Loucy (cell line): Measurements from ENCODE around the gene NKIRAS1.

Experiments
- H2AFZ ChIP-seq: fragments of 200-600 bp; sonication (generic); 2 replicates; pipeline ENCODE4 v1.6.0; 2016; ENCODE audit warnings: antibody characterized with exemption, mild to moderate bottlenecking, low read length, moderate library complexity
- H3F3A ChIP-seq: fragments of 200-600 bp; 2 replicates; pipeline ENCODE4 v1.6.0; 2016; ENCODE audit warnings: antibody characterized with exemption, low read depth, mild to moderate bottlenecking
- H3K27me3 ChIP-seq: fragments of 200-600 bp; sonication (generic); 2 replicates; pipeline ENCODE4 v1.6.1; 2014; ENCODE audit warnings: low read length, mild to moderate bottlenecking; ENCODE audit not compliant: insufficient read depth, poor library complexity, severe bottlenecking
- H3K36me3 ChIP-seq: fragments of 200-600 bp; sonication (generic); 2 replicates; pipeline ENCODE4 v1.6.1; 2016; ENCODE audit warnings: low read length; ENCODE audit not compliant: insufficient read depth
- H3K4me1 ChIP-seq: fragments of 200-600 bp; sonication (generic); 2 replicates; pipeline ENCODE4 v1.5.1; 2014; ENCODE audit warnings: low read length, mild to moderate bottlenecking; ENCODE audit not compliant: insufficient read depth, poor library complexity, severe bottlenecking
- H3K4me2 ChIP-seq: fragments of 200-600 bp; sonication (generic); 2 replicates; pipeline ENCODE4 v1.6.0; 2014; ENCODE audit warnings: antibody characterized with exemption, low read length, low read depth, mild to moderate bottlenecking; ENCODE audit not compliant: poor library complexity, severe bottlenecking
- H3K4me3 ChIP-seq: fragments of 200-600 bp; sonication (generic); 2 replicates; pipeline ENCODE4 v1.5.1; 2014; ENCODE audit warnings: low read length, mild to moderate bottlenecking, mixed read lengths; ENCODE audit not compliant: poor library complexity, severe bottlenecking
- H3K79me2 ChIP-seq: fragments of 200-600 bp; sonication (generic); 2 replicates; pipeline ENCODE4 v1.6.1; 2014; ENCODE audit warnings: low read length; ENCODE audit not compliant: insufficient read depth
- H3K9ac ChIP-seq: fragments of 200-600 bp; sonication (generic); 2 replicates; pipeline ENCODE4 v1.6.0; 2014; ENCODE audit warnings: mild to moderate bottlenecking, low read depth, low read length, moderate library complexity; ENCODE audit not compliant: poor library complexity, severe bottlenecking
- H3K9me2 ChIP-seq: fragments of 200-600 bp; sonication (generic); replicated peaks from 2 replicates; pipeline ENCODE4 v1.6.1; 2016; ENCODE audit warnings: low read depth, low read length, mixed read lengths
- H3K9me3 ChIP-seq: fragments of 200-600 bp; sonication (generic); 2 replicates; pipeline ENCODE4 v1.6.1; 2014; ENCODE audit warnings: mild to moderate bottlenecking, antibody characterized with exemption, low read length, low read depth; ENCODE audit not compliant: insufficient read depth
- H4K20me1 ChIP-seq: fragments of 200-600 bp; sonication (generic); 2 replicates; pipeline ENCODE4 v1.6.0; 2014; ENCODE audit warnings: antibody characterized with exemption, low read length, mild to moderate bottlenecking; ENCODE audit not compliant: insufficient read depth, poor library complexity, severe bottlenecking
- EZH2phosphoT487 ChIP-seq: fragments of 200-600 bp; IDR thresholded peaks from 2 replicates; pipeline ENCODE4 v1.6.1; 2018; ENCODE audit warnings: antibody characterized with exemption, mild to moderate bottlenecking, moderate library complexity, borderline replicate concordance
- TF ChIP-seq, protein P1 (sequence below): fragments of 200-600 bp; sonication (generic); conservative IDR thresholded peaks from 2 replicates; pipeline ENCODE4 v1.5.1; 2014; ENCODE audit warnings: mild to moderate bottlenecking, antibody characterized with exemption, low read length

The NKIRAS1 gene

GRCh38 chr3:23875113-23875725, 41.6 kb downstream of the NKIRAS1 start:
- H3K4me1 ChIP-seq, result no peaks in the 10 kb centered on the region
- H3K79me2 ChIP-seq, result peaks cover 78% of the 10 kb centered on the region
- no peaks in the 10 kb centered on the region for H3K27me3 ChIP-seq
- H3K9me2 ChIP-seq, result no peaks in the 10 kb centered on the region
- H3K36me3 ChIP-seq, result peaks cover 10% of the 10 kb centered on the region; the same call in 1 of the 2 replicates
- TF ChIP-seq, protein P1, sequence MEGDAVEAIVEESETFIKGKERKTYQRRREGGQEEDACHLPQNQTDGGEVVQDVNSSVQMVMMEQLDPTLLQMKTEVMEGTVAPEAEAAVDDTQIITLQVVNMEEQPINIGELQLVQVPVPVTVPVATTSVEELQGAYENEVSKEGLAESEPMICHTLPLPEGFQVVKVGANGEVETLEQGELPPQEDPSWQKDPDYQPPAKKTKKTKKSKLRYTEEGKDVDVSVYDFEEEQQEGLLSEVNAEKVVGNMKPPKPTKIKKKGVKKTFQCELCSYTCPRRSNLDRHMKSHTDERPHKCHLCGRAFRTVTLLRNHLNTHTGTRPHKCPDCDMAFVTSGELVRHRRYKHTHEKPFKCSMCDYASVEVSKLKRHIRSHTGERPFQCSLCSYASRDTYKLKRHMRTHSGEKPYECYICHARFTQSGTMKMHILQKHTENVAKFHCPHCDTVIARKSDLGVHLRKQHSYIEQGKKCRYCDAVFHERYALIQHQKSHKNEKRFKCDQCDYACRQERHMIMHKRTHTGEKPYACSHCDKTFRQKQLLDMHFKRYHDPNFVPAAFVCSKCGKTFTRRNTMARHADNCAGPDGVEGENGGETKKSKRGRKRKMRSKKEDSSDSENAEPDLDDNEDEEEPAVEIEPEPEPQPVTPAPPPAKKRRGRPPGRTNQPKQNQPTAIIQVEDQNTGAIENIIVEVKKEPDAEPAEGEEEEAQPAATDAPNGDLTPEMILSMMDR, result no peak; the same call in 1 of the 2 replicates
- no peak for TF ChIP-seq EZH2phosphoT487
- H2AFZ ChIP-seq, result no peak overlapping the region
- no peak overlapping the region for H3K4me3 ChIP-seq
- H3K9me3 ChIP-seq, result no peaks in the 10 kb centered on the region
- H3K4me2 ChIP-seq, result no peak overlapping the region
- no peaks in the 10 kb centered on the region for H3F3A ChIP-seq
- no peak overlapping the region for H3K9ac ChIP-seq
- H4K20me1 ChIP-seq, result peaks cover 62% of the 10 kb centered on the region

- H3K9me2 ChIP-seq, result no peaks in the 10 kb centered on the region
- H3F3A ChIP-seq, result no peaks in the 10 kb centered on the region
- no peak overlapping the region for H3K9ac ChIP-seq
- H3K79me2 ChIP-seq, result peaks cover 81% of the 10 kb centered on the region
- H2AFZ ChIP-seq, result no peak overlapping the region
- H3K4me1 ChIP-seq, result no peaks in the 10 kb centered on the region
- TF ChIP-seq EZH2phosphoT487, result no peak
- TF ChIP-seq, protein P1, result no peak
- H3K4me3 ChIP-seq, result no peak overlapping the region
- no peak overlapping the region for H3K4me2 ChIP-seq
- no peaks in the 10 kb centered on the region for H3K9me3 ChIP-seq
- H4K20me1 ChIP-seq, result peaks cover 66% of the 10 kb centered on the region
- peaks cover 10% of the 10 kb centered on the region; the same call in 1 of the 2 replicates for H3K36me3 ChIP-seq
- no peaks in the 10 kb centered on the region for H3K27me3 ChIP-seq
Observed at GRCh38 chr3:23874359-23875112, 42.3 kb downstream of the NKIRAS1 start.

DNA sequence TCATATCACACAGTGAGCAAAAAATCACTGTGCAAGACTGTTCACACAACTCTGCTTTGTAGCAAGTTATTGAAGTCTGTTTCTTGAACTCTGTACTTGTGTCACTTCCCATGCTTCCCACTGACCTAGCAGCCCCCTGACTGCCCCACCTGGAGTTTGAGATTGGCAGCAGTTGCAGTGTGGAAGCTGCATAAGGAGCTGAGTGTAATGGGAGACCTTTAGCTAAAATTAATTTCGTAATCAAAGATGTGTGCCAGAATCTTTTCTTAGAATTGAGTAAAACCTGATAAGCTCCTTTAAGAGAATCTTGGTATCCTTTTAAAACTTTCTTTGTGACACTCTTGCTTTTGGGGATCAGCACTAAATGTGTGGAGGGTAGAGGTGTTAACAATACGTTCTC, 42.8 kb downstream of the NKIRAS1 start:
- Histone ChIP-seq H3K4me3 (no peak overlapping the region), H3K27me3 (no peaks in the 10 kb centered on the region), H3K79me2 (peaks cover 81% of the 10 kb centered on the region), H3F3A (no peaks in the 10 kb centered on the region), H3K4me2 (no peak overlapping the region), H3K36me3 (peaks cover 8% of the 10 kb centered on the region; the same call in 1 of the 2 replicates), H3K9ac (no peak overlapping the region), H4K20me1 (peaks cover 67% of the 10 kb centered on the region), H3K9me3 (no peaks in the 10 kb centered on the region), H3K4me1 (no peaks in the 10 kb centered on the region), H3K9me2 (no peaks in the 10 kb centered on the region), H2AFZ (no peak overlapping the region)
- TF ChIP-seq, protein P1, result no peak
- TF ChIP-seq EZH2phosphoT487, result no peak
